Measurements from ENCODE around the gene GRIP1.

DNA sequence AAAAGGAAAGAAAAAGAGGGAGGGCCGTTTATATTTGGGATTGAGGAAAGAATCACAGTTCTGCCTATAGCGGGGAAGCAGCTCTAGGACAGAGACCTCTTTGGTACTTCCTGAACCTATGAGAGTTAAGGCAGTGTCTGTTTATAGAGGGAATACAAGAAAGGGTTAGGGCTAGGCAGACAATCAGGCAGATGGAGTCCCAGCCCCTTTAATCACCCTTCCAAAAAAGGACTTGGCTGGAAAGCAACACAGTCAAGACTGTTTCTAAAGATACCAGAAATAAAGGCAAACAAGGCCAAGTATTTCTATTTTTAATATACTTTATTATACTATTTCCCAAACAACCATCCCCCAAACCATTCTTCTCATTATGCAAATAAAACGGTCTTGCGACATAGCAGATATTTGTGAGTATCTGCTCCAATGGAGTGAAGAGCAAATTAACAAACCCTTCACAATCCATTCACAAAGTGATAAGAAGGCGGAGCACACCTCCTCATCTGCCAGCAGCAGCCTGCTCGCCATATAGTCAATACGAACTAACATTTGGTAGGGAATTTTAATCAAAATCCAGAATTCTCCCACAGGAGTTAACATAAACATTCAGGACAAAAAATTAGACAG is 697 bp upstream of the GRIP1 start:
- TF ChIP-seq, protein P1, sequence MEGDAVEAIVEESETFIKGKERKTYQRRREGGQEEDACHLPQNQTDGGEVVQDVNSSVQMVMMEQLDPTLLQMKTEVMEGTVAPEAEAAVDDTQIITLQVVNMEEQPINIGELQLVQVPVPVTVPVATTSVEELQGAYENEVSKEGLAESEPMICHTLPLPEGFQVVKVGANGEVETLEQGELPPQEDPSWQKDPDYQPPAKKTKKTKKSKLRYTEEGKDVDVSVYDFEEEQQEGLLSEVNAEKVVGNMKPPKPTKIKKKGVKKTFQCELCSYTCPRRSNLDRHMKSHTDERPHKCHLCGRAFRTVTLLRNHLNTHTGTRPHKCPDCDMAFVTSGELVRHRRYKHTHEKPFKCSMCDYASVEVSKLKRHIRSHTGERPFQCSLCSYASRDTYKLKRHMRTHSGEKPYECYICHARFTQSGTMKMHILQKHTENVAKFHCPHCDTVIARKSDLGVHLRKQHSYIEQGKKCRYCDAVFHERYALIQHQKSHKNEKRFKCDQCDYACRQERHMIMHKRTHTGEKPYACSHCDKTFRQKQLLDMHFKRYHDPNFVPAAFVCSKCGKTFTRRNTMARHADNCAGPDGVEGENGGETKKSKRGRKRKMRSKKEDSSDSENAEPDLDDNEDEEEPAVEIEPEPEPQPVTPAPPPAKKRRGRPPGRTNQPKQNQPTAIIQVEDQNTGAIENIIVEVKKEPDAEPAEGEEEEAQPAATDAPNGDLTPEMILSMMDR (IDR thresholded peaks at IDR 0.05; ENCODE audit: borderline replicate concordance, extremely low read depth, low read length, poor library complexity, severe bottlenecking), result no peak
- TF ChIP-seq EZH2 (IDR thresholded peaks at IDR 0.05; ENCODE audit: borderline replicate concordance, low read depth, low read length, severe bottlenecking), result no peak

Measured in DND-41 (cell line).